Heart left ventricle (tissue), 13 donors: ENCODE measurements around the gene ABCC1.

Experiments used
- CTCF ChIP-seq, 12 donors: fragments of 200-600 bp; sonication (generic) in 4 of 12; IDR thresholded peaks; one replicate each; pipeline versions ENCODE4 v1.5.0 to v1.8.0; 2018 to 2022; ENCODE audit warnings: antibody characterized with exemption in 12 of 12, mild to moderate bottlenecking in 5 of 12
- POLR2A ChIP-seq, 2 donors: fragments of 450-650 bp; IDR thresholded peaks; one replicate each; pipeline ENCODE4 v1.6.1; 2017; ENCODE audit warnings: antibody characterized with exemption in 2 of 2, mild to moderate bottlenecking in 2 of 2, moderate library complexity in 2 of 2
- donor health status: ischemic (EF 13 %, LVEDD 7.1; RV severe dilation, severe dysfunction).
- donor health status: DM: no; HTN: yes; CAD: no.
- donor health status: DM: no; HTN: no; CAD: no.
- donor health status: ischemic (EF 25% LVEDD 6.9; RV normal size, moderate dysfunction).
- donor health status: ischemic (EF 25% LVEDD 5.7; RV mildly dilated, moderate dysfunction).
- donor health status: ischemic (EF 35%, LVEDD 5.7; RV mildly dilated, moderate dysfunction).
- donor health status: nonischemic (EF 11% LVEDD 7.7; RV severe dilation, severe dysfunction).
- donor health status: DM: yes; HTN: yes; CAD: no.
- donor health status: PGD.
- donor health status: ischemic (EF 29% LVEDD 5.4; RV normal size, mild dysfunction).
- donor health status: nonischemic (EF 23%, LVEDD 6.1; RV moderate dilation, normal function).

DNA sequence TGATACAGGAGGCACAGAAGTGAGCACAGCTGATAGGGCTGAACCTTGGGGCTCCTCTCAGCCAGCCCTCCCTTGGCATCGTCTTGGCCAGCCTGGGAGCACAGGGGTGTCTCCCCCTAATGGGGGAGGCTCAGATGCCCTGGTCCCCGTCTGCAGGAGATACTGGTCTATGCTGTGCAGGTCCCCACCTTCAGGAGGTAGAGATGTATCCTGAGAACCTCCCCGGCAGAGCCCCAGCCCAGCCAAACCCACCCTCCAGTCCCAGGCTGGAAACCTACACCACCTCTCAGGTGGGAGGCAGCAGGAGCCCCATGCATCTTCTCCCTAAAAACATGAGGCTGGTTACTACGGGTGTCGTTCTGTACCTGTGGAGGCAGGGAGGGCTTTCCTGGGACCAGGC, 235.2 kb downstream of the ABCC1 start:
- TF ChIP-seq CTCF (IDR thresholded peaks at IDR 0.05) (no peak), POLR2A (IDR thresholded peaks at IDR 0.05) (no peak)
